Measurements from ENCODE around the gene RUSF1.

RUSF1 gene

GRCh38 chr16:31480851-31481536, 27.2 kb downstream of the RUSF1 start:
- Histone ChIP-seq H3K9me2 (replicated peaks; ENCODE audit: insufficient read depth, low read length) (no peaks in the 10 kb centered on the region), H3K36me3 (ENCODE audit: low read length) (no peaks in the 10 kb centered on the region), H3F3A (ENCODE audit: insufficient read depth) (no peaks in the 10 kb centered on the region), H3K79me2 (ENCODE audit: insufficient read depth, low read length) (no peaks in the 10 kb centered on the region), H3K9me3 (ENCODE audit: insufficient read depth, low read length) (no peaks in the 10 kb centered on the region), H3K4me3 (ENCODE audit: insufficient read depth, low read length, poor library complexity, severe bottlenecking) (no peak overlapping the region), H3K27ac (ENCODE audit: low read depth, low read length) (no peak overlapping the region), H3K27me3 (ENCODE audit: low read length) (no peaks in the 10 kb centered on the region), H3K4me2 (ENCODE audit: low read depth, low read length, poor library complexity, severe bottlenecking) (no peak overlapping the region), H2AFZ (ENCODE audit: low read depth, low read length, severe bottlenecking) (no peak overlapping the region), H4K20me1 (ENCODE audit: low read depth, low read length) (no peaks in the 10 kb centered on the region), H3K9ac (ENCODE audit: low read length) (no peak overlapping the region)
- TF ChIP-seq CTCF (IDR thresholded peaks at IDR 0.05; ENCODE audit: insufficient read depth, low read length, poor library complexity, severe bottlenecking) (no peak), EZH2phosphoT487 (conservative IDR thresholded peaks at IDR 0.05; ENCODE audit: low read length) (no peak)

GRCh38 chr16:31479751-31480150, 28.4 kb downstream of the RUSF1 start:
- Histone ChIP-seq H3K9me2 (replicated peaks; ENCODE audit: insufficient read depth, low read length) (no peaks in the 10 kb centered on the region), H3K27me3 (ENCODE audit: low read length) (no peaks in the 10 kb centered on the region), H3K9ac (ENCODE audit: low read length) (no peak overlapping the region), H4K20me1 (ENCODE audit: low read depth, low read length) (no peaks in the 10 kb centered on the region), H3K9me3 (ENCODE audit: insufficient read depth, low read length) (no peaks in the 10 kb centered on the region), H3K4me2 (ENCODE audit: low read depth, low read length, poor library complexity, severe bottlenecking) (no peak overlapping the region), H3F3A (ENCODE audit: insufficient read depth) (no peaks in the 10 kb centered on the region), H3K4me3 (ENCODE audit: insufficient read depth, low read length, poor library complexity, severe bottlenecking) (no peak overlapping the region), H2AFZ (ENCODE audit: low read depth, low read length, severe bottlenecking) (no peak overlapping the region), H3K79me2 (ENCODE audit: insufficient read depth, low read length) (no peaks in the 10 kb centered on the region), H3K27ac (ENCODE audit: low read depth, low read length) (no peak overlapping the region), H3K36me3 (ENCODE audit: low read length) (no peaks in the 10 kb centered on the region)
- no peak for TF ChIP-seq CTCF (IDR thresholded peaks at IDR 0.05; ENCODE audit: insufficient read depth, low read length, poor library complexity, severe bottlenecking)
- TF ChIP-seq EZH2phosphoT487 (conservative IDR thresholded peaks at IDR 0.05; ENCODE audit: low read length) = no peak

- H2AFZ ChIP-seq (ENCODE audit: low read depth, low read length, severe bottlenecking) = no peak overlapping the region
- no peaks in the 10 kb centered on the region for H3K36me3 ChIP-seq (ENCODE audit: low read length)
- H3K79me2 ChIP-seq (ENCODE audit: insufficient read depth, low read length) = no peaks in the 10 kb centered on the region
- no peak overlapping the region for H3K4me2 ChIP-seq (ENCODE audit: low read depth, low read length, poor library complexity, severe bottlenecking)
- no peaks in the 10 kb centered on the region for H3K9me3 ChIP-seq (ENCODE audit: insufficient read depth, low read length)
- no peak overlapping the region for H3K4me3 ChIP-seq (ENCODE audit: insufficient read depth, low read length, poor library complexity, severe bottlenecking)
- H3K9me2 ChIP-seq (replicated peaks; ENCODE audit: insufficient read depth, low read length) = no peaks in the 10 kb centered on the region
- H4K20me1 ChIP-seq (ENCODE audit: low read depth, low read length) = no peaks in the 10 kb centered on the region
- TF ChIP-seq EZH2phosphoT487 (conservative IDR thresholded peaks at IDR 0.05; ENCODE audit: low read length) (no peak), CTCF (IDR thresholded peaks at IDR 0.05; ENCODE audit: insufficient read depth, low read length, poor library complexity, severe bottlenecking) (no peak)
- no peaks in the 10 kb centered on the region for H3F3A ChIP-seq (ENCODE audit: insufficient read depth)
- H3K9ac ChIP-seq (ENCODE audit: low read length) = no peak overlapping the region
- H3K27me3 ChIP-seq (ENCODE audit: low read length) = no peaks in the 10 kb centered on the region
- H3K27ac ChIP-seq (ENCODE audit: low read depth, low read length) = no peak overlapping the region
These were observed 29.2 kb downstream of the RUSF1 start for GRCh38 chr16:31478956-31479355.
